CD14-positive monocyte (primary cell): ENCODE measurements around the gene NDUFAF4. TPM values are rescaled to one million over a fixed set of nuclear protein-coding genes. Genes with fewer than 3 reads are reported as not detected.

Experiments used
- DNase-seq, 3 donors: peaks; one replicate each; pipeline ENCODE4 v3.0.0-alpha.2; 2011 to 2022
- H2AFZ ChIP-seq: 2 replicates; pipeline ENCODE4 v1.6.0; 2012; ENCODE audit warnings: mild to moderate bottlenecking, low read depth, low read length, inconsistent platforms; ENCODE audit not compliant: insufficient read depth, poor library complexity, severe bottlenecking
- H3K27ac ChIP-seq, 2 donors: 1 replicate in 1 of 2; 2 replicates in 1 of 2; pipeline ENCODE4 v1.5.1; 2012 to 2013; ENCODE audit warnings: low read length in 2 of 2, control low read depth in 1 of 2, inconsistent platforms in 1 of 2, low read depth in 1 of 2, mild to moderate bottlenecking in 1 of 2
- H3K27me3 ChIP-seq, 2 donors: one replicate each; pipeline versions ENCODE4 v1.6.0 to v1.6.1; 2011 to 2013; ENCODE audit warnings: low read length in 2 of 2; ENCODE audit not compliant: control insufficient read depth in 2 of 2, insufficient read depth in 2 of 2
- H3K36me3 ChIP-seq, 2 donors: replicated peaks in 1 of 2; 1 replicate in 1 of 2; 2 replicates in 1 of 2; pipeline versions ENCODE4 v1.5.1 to v1.6.1; 2012 to 2013; ENCODE audit warnings: low read length in 2 of 2, control low read depth in 1 of 2, inconsistent platforms in 1 of 2, mild to moderate bottlenecking in 1 of 2; ENCODE audit not compliant: insufficient read depth in 2 of 2, control insufficient read depth in 1 of 2
- H3K4me1 ChIP-seq, 2 donors: 1 replicate in 1 of 2; 2 replicates in 1 of 2; pipeline versions ENCODE4 v1.5.1 to v1.6.1; 2012 to 2013; ENCODE audit warnings: low read length in 2 of 2, control low read depth in 1 of 2, inconsistent platforms in 1 of 2, mild to moderate bottlenecking in 1 of 2, moderate library complexity in 1 of 2; ENCODE audit not compliant: insufficient read depth in 2 of 2, control insufficient read depth in 1 of 2
- H3K4me2 ChIP-seq: replicated peaks from 2 replicates; pipeline ENCODE3; 2012; ENCODE audit warnings: low read length, moderate library complexity, mild to moderate bottlenecking; ENCODE audit not compliant: poor library complexity, severe bottlenecking; ENCODE audit errors: extremely low read depth
- H3K4me3 ChIP-seq, 3 experiments: fragments of 200-600 bp in 1 of 3; sonication (generic) in 1 of 3; replicated peaks in 1 of 3; 1 replicate in 2 of 3; 2 replicates in 1 of 3; pipeline ENCODE4 v1.5.1; 2011 to 2013; ENCODE audit warnings: low read length in 3 of 3, mild to moderate bottlenecking in 3 of 3, control low read depth in 2 of 3, low read depth in 2 of 3, inconsistent platforms in 1 of 3, moderate library complexity in 1 of 3
- H3K79me2 ChIP-seq: 2 replicates; pipeline ENCODE4 v1.6.0; 2012; ENCODE audit warnings: mild to moderate bottlenecking, control low read depth, inconsistent platforms, low read length, moderate library complexity; ENCODE audit not compliant: insufficient read depth
- H3K9ac ChIP-seq: 2 replicates; pipeline ENCODE4 v1.6.0; 2017; ENCODE audit warnings: low read length, mild to moderate bottlenecking; ENCODE audit not compliant: insufficient read depth, poor library complexity, severe bottlenecking
- H3K9me3 ChIP-seq, 2 donors: replicated peaks in 1 of 2; 1 replicate in 1 of 2; 2 replicates in 1 of 2; pipeline versions ENCODE4 v1.5.1 to v1.6.1; 2012 to 2013; ENCODE audit warnings: low read length in 2 of 2, control low read depth in 1 of 2; ENCODE audit not compliant: control insufficient read depth in 1 of 2, insufficient read depth in 1 of 2
- H4K20me1 ChIP-seq: 2 replicates; pipeline ENCODE4 v1.6.0; 2012; ENCODE audit warnings: mild to moderate bottlenecking, low read length, control low read depth, moderate library complexity; ENCODE audit not compliant: insufficient read depth
- H3K27ac Mint-ChIP-seq, 7 donors: one replicate each; pipeline ENCODE4 v1.8.0; 2020; ENCODE audit warnings: mild to moderate bottlenecking in 7 of 7, mixed read lengths in 7 of 7, moderate library complexity in 6 of 7, inconsistent platforms in 2 of 7
- H3K27me3 Mint-ChIP-seq, 3 donors: one replicate each; pipeline ENCODE4 v1.8.0; 2021 to 2022; ENCODE audit warnings: low read depth in 3 of 3, mild to moderate bottlenecking in 3 of 3, mixed read lengths in 3 of 3, moderate library complexity in 3 of 3, inconsistent platforms in 1 of 3
- H3K36me3 Mint-ChIP-seq, 2 donors: one replicate each; pipeline ENCODE4 v1.8.0; 2020; ENCODE audit warnings: mixed read lengths in 2 of 2, inconsistent platforms in 1 of 2, mild to moderate bottlenecking in 1 of 2
- H3K4me1 Mint-ChIP-seq: one replicate; pipeline ENCODE4 v1.8.0; 2020; ENCODE audit warnings: mild to moderate bottlenecking, mixed read lengths
- H3K4me3 Mint-ChIP-seq, 2 donors: one replicate each; pipeline ENCODE4 v1.8.0; 2020; ENCODE audit warnings: mild to moderate bottlenecking in 2 of 2, mixed read lengths in 2 of 2, moderate library complexity in 1 of 2
- H3K9me3 Mint-ChIP-seq, 7 donors: one replicate each; pipeline ENCODE4 v1.8.0; 2020 to 2022; ENCODE audit warnings: mixed read lengths in 7 of 7, mild to moderate bottlenecking in 6 of 7, moderate library complexity in 6 of 7, inconsistent platforms in 2 of 7
- CTCF ChIP-seq: fragments of 200-600 bp; IDR thresholded peaks from one replicate; pipeline ENCODE4 v1.8.0; 2022; ENCODE audit warnings: antibody characterized with exemption, mild to moderate bottlenecking
- WGBS: methylation state at CpG from one replicate; pipeline ENCODE4 v1.1.5; 2013; ENCODE audit warnings: missing lambda C conversion rate; ENCODE audit not compliant: insufficient coverage; 5-methylcytosine and 5-hydroxymethylcytosine counted together
- intact Hi-C, 2 donors: fragments of 100-400 bp; cut with micrococcal nuclease; formaldehyde crosslinking; loops; one replicate each; pipeline versions ENCODE4 v1.15.0 to v1.15.1; 2023
- polyA plus RNA-seq, 3 donors: library from polyadenylated mRNA; depleted of rRNA in 1 of 3; unstranded in 2 of 3; stranded (reverse) in 1 of 3; fragments of 300-500 nt in 2 of 3; fragments of >200 nt in 1 of 3; fragmentation: Illumina TruSeq in 2 of 3; gene quantifications; 1 replicate in 2 of 3; 2 replicates in 1 of 3; pipeline ENCODE4 v1.2.3, GENCODE V29; 2012 to 2021

Gene NDUFAF4
- polyA plus RNA-seq, 3 donors, result 7.6 to 17.5 (median 14.9) TPM

GRCh38 chr6:96929741-96930140 lies 32.0 kb upstream of the NDUFAF4 start:
- H3K4me2 ChIP-seq, result no peak overlapping the region
- peaks cover 23 to 39% (median 35%) of the 10 kb centered on the region in 3 donors for H3K27me3 Mint-ChIP-seq
- H2AFZ ChIP-seq, result no peak overlapping the region
- no peak overlapping the region for H3K27ac Mint-ChIP-seq
- peaks cover 20 to 40% of the 10 kb centered on the region in 2 donors for H3K27me3 ChIP-seq
- 100% methylated on average over 1 of the region's 2 CpGs for WGBS
- H3K27ac ChIP-seq, result no peak overlapping the region
- intact Hi-C loops, result no loop called here
- no peaks in the 10 kb centered on the region for H4K20me1 ChIP-seq
- no peaks in the 10 kb centered on the region for H3K36me3 Mint-ChIP-seq
- H3K36me3 ChIP-seq, result no peaks in the 10 kb centered on the region
- no peaks in the 10 kb centered on the region for H3K79me2 ChIP-seq
- no peaks in the 10 kb centered on the region for H3K9me3 ChIP-seq
- no peak overlapping the region for H3K4me3 ChIP-seq
- H3K9me3 Mint-ChIP-seq, result peaks cover 0 to 5% (median 0%) of the 10 kb centered on the region in 7 donors
- TF ChIP-seq CTCF, result no peak
- no peak for DNase-seq
- peak overlapping the region in 1 of 2 donors; percentile 1 for H3K4me3 Mint-ChIP-seq
- H3K4me1 Mint-ChIP-seq, result peaks cover 5% of the 10 kb centered on the region
- H3K9ac ChIP-seq, result no peak overlapping the region
- peaks cover 4 to 5% of the 10 kb centered on the region in 2 donors for H3K4me1 ChIP-seq

GRCh38 chr6:96927660-96928059 lies 30.0 kb upstream of the NDUFAF4 start:
- Histone ChIP-seq H2AFZ (no peak overlapping the region), H4K20me1 (no peaks in the 10 kb centered on the region), H3K9ac (no peak overlapping the region), H3K4me1 (peaks cover 9 to 12% of the 10 kb centered on the region in 2 donors), H3K4me2 (no peak overlapping the region), H3K9me3 (no peaks in the 10 kb centered on the region), H3K27ac (no peak overlapping the region), H3K79me2 (no peaks in the 10 kb centered on the region), H3K36me3 (no peaks in the 10 kb centered on the region), H3K4me3 (no peak overlapping the region), H3K27me3 (peaks cover 33 to 53% of the 10 kb centered on the region in 2 donors)
- intact Hi-C loops, result no loop called here
- H3K36me3 Mint-ChIP-seq, result no peaks in the 10 kb centered on the region
- H3K27ac Mint-ChIP-seq, result no peak overlapping the region
- DNase-seq, result no peak
- WGBS, result no CpG with 5 or more reads among the region's 4 CpGs
- H3K27me3 Mint-ChIP-seq, result peaks cover 30 to 55% (median 48%) of the 10 kb centered on the region in 3 donors
- TF ChIP-seq CTCF, result no peak
- H3K4me1 Mint-ChIP-seq, result peaks cover 12% of the 10 kb centered on the region
- H3K9me3 Mint-ChIP-seq, result peaks cover 0 to 6% (median 0%) of the 10 kb centered on the region in 7 donors
- H3K4me3 Mint-ChIP-seq, result no peak overlapping the region
